Lower lobe of right lung (tissue), 2 donors: ENCODE results near the gene BLOC1S4. TPM values are rescaled to one million over a fixed set of nuclear protein-coding genes. Genes with fewer than 3 reads are reported as not detected.
A peak's percentile ranks its signal among the peaks of the same experiment; 100 is the strongest.

Source experiments
- ATAC-seq, 2 donors: fragments of 200-7000 bp; cut with Tn5 transposase; one replicate each; pipeline ENCODE4 v1.9.1; 2020 to 2022; ENCODE audit warnings: mild to moderate bottlenecking in 2 of 2, moderate library complexity in 2 of 2
- DNase-seq: peaks from one replicate; pipeline ENCODE4 v3.0.0-alpha.2; 2020
- H3K27ac ChIP-seq: fragments of 200-600 bp; one replicate; pipeline ENCODE4 v1.8.0; 2022
- H3K27me3 ChIP-seq: fragments of 200-600 bp; one replicate; pipeline ENCODE4 v1.8.0; 2022; ENCODE audit warnings: low read depth
- H3K36me3 ChIP-seq: fragments of 200-600 bp; one replicate; pipeline ENCODE4 v1.8.0; 2022; ENCODE audit warnings: mild to moderate bottlenecking
- H3K4me1 ChIP-seq: fragments of 200-600 bp; one replicate; pipeline ENCODE4 v1.8.0; 2022
- H3K4me3 ChIP-seq: fragments of 200-600 bp; one replicate; pipeline ENCODE4 v1.8.0; 2022; ENCODE audit warnings: mild to moderate bottlenecking
- H3K9me3 ChIP-seq: fragments of 200-600 bp; one replicate; pipeline ENCODE4 v1.8.0; 2022
- intact Hi-C: fragments of 100-400 bp; cut with DNase I; formaldehyde crosslinking; loops from one replicate; pipeline ENCODE4 v1.11.0; 2022
- total RNA-seq: library from RNA; stranded (reverse); fragmentation: NEBNext Ultra II Directional; extraction: Animal tissue kit (Norgen Biotek cat#: 25700); gene quantifications from one replicate; pipeline ENCODE4 v1.2.1, GENCODE V29; 2021
- TF ChIP-seq, protein P1 (sequence below): fragments of 200-600 bp; IDR thresholded peaks from one replicate; pipeline ENCODE4 v1.8.0; 2022; ENCODE audit warnings: antibody characterized with exemption, mild to moderate bottlenecking
- donor health status: DM: no; HTN: yes; CAD: no; lungs with severe emphysema.

BLOC1S4 gene
- total RNA-seq, 1 donor from 2014 or later: 9.0 TPM

DNA sequence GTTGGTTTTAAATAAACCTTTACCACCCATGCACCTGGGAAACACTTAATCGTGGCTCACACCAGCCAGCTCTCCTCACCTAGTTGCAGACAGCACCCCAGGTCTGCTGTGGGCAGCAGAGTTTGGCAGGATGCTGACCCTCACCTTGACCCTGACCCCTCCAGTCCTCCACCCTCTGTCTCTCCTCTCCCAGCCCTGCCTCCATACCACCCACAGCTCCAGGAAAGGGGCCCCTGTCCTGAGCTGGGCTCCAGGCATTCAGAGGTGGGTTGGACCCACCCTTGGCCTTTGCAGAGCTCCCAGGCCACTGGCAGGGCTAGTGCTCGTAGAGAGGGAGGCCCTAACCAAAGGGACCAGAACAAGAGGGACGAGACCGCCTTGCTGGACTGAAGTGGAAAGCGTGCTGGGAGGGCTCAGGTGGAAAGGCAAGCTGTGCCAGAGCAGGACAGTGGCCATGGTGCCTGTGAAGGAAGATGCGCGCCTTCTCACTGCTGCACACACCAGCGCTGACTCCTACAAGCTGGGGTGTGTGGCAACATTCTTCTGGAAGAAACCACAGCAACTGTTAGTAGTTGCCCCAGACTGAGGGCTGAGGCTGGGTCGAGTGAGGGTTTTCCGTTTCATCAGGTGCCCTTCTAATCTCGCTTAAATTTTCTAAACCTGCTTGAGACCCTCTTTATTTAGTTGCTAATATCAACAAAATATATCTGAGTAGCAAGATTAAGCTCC lies 32.9 kb upstream of the BLOC1S4 start:
- Histone ChIP-seq H3K36me3 (no peaks in the 10 kb centered on the region), H3K9me3 (no peaks in the 10 kb centered on the region), H3K4me3 (no peak overlapping the region), H3K27me3 (no peaks in the 10 kb centered on the region), H3K27ac (no peak overlapping the region), H3K4me1 (peaks cover under 1% of the 10 kb centered on the region)
- TF ChIP-seq, protein P1, sequence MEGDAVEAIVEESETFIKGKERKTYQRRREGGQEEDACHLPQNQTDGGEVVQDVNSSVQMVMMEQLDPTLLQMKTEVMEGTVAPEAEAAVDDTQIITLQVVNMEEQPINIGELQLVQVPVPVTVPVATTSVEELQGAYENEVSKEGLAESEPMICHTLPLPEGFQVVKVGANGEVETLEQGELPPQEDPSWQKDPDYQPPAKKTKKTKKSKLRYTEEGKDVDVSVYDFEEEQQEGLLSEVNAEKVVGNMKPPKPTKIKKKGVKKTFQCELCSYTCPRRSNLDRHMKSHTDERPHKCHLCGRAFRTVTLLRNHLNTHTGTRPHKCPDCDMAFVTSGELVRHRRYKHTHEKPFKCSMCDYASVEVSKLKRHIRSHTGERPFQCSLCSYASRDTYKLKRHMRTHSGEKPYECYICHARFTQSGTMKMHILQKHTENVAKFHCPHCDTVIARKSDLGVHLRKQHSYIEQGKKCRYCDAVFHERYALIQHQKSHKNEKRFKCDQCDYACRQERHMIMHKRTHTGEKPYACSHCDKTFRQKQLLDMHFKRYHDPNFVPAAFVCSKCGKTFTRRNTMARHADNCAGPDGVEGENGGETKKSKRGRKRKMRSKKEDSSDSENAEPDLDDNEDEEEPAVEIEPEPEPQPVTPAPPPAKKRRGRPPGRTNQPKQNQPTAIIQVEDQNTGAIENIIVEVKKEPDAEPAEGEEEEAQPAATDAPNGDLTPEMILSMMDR: no peak
- no peak for DNase-seq
- intact Hi-C loops: no loop called here
- ATAC-seq: no peak

DNA sequence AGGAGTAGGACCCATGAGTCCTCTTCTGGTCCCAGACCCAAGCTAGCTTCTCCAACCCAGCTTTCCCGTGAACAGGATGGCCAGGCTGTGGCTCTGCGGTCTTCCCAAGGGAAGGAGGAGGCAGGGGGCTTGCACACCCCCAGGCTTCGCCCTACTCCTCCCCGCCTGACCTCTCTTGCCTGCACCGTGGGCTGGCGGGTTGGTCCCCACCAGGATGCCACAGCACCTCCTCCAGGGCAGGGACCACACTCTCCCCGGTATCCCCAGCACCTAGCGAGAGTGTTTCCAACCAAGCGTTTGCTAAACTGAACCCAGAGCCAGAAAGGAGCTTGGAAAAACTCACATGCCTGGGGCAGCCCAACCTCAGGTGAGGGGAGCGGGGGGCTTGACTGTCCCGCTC lies 31.3 kb upstream of the BLOC1S4 start:
- Histone ChIP-seq H3K4me3 (no peak overlapping the region), H3K36me3 (no peaks in the 10 kb centered on the region), H3K27ac (no peak overlapping the region), H3K4me1 (peaks cover 17% of the 10 kb centered on the region), H3K27me3 (no peaks in the 10 kb centered on the region), H3K9me3 (no peaks in the 10 kb centered on the region)
- DNase-seq (no peak), ATAC-seq (no peak)
- intact Hi-C loops: no loop called here
- TF ChIP-seq, protein P1: no peak

DNA sequence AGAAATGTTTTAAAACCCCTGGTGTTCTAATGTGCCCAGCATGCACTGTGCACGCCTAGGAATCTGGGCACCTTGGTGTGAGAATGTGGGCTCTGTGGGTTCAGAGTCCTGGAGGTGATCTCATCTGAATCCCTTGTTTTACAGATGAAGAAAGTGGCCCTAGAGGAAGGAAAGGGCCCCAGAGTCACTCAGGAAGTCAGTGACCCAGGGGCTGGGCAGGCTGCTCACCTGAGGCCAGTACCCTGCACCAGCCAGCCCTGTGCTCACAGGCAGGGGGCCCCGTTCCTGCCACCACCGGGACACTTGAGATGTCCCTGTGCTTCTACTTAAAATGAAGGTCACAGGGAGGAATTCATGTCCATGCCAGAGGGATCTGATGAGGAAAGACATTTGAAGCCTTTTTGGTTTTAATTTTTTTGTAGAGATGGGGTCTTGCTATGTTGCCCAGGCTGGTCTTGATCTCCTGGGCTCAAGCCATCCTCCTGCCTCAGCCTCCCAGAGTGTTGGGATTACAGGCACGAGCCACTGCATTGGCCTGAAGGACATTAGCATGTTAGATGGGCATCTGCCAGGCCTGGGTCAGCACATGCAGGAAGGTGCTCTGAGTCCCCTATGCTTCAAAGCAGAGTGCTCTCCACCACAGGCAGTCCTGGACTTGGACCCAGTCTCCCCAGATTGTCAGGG lies 29.7 kb upstream of the BLOC1S4 start:
- H3K4me1 ChIP-seq: peaks cover 27% of the 10 kb centered on the region
- ATAC-seq: no peak
- H3K4me3 ChIP-seq: no peak overlapping the region
- no peaks in the 10 kb centered on the region for H3K9me3 ChIP-seq
- no peak for DNase-seq
- TF ChIP-seq, protein P1: no peak
- no peaks in the 10 kb centered on the region for H3K36me3 ChIP-seq
- H3K27ac ChIP-seq: no peak overlapping the region
- intact Hi-C loops: no loop called here
- H3K27me3 ChIP-seq: no peaks in the 10 kb centered on the region

DNA sequence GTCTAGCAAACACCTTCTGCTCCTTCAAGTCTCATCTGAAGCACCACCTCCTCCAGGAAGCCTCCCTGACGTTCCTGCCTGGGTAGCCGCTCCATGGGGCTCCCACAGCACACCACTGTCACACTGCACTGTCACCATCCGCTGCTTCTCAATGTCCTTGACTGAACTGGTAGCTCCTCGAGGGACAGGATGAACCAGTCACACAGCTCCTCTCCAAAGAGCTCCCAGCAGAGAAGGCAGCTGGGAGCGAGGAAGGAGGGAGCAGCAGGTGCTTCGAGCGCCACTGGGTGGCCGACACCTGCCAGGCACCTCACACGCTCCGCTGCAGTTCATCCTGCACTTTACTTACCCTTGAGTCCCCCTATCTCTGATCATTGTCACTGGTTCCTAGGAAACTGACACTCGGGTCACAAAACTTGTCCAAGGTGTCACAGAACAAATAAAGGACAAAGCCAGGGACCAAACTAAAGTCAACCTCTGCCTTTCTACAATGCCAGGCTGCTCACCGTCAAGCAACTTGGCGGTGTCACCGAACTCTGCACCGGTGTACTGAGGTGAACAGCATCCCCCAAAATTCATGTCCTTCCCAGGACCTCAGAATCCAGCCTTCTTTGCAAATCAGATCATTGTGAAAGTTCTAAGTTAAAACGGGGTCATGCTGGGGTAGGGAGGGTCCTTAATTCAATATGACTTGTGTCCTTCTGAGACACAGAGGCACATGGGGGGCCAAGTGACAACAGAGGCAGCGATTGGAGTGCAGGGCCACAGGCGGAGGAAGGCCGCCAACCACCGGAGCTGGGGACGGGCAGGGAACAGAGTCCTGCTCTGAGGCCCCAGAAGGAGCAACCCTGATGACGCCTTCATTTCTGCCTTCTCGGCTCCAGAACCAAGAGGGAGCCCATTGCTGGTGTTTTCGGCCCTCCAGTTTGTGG lies 27.8 kb upstream of the BLOC1S4 start:
- intact Hi-C loops: no loop called here
- Histone ChIP-seq H3K36me3 (no peaks in the 10 kb centered on the region), H3K27ac (peak overlapping the region; percentile 79), H3K27me3 (no peaks in the 10 kb centered on the region), H3K4me1 (peaks cover 27% of the 10 kb centered on the region), H3K4me3 (no peak overlapping the region), H3K9me3 (no peaks in the 10 kb centered on the region)
- DNase-seq (no peak), ATAC-seq (no peak)
- TF ChIP-seq, protein P1: no peak

DNA sequence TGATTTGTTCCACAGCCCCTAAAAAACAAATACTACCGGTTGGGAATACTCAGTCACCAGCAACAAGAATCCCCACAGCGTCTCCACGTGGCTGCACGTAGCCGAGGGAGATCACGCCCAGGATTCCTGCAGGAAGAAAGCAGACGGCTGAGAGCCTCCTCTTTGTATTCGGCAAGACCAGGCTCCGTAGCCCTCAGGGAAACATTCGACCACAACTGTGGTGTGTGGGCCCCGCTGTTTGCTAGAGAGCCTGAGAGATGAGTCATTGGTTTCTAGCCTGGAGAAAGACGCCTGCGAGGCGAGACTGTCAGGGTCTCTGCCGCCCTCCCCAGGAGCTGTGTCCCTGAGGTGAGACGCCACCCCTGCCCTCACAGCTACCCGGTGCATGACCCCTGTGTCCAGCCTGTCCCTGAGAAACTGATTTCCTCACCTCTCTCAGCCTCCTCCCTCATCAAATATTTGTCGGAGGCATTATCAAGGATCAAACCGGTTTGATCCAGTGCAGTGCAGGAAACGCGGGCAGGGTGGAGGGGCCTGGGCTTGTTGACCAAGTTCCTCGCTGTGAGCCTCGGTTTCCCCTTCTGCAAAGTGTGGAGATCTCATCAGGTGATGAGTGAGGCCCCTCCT lies 27.0 kb upstream of the BLOC1S4 start:
- Histone ChIP-seq H3K4me3 (peak overlapping the region; percentile 36), H3K27ac (peak overlapping the region; percentile 79), H3K27me3 (no peaks in the 10 kb centered on the region), H3K36me3 (no peaks in the 10 kb centered on the region), H3K9me3 (no peaks in the 10 kb centered on the region), H3K4me1 (peaks cover 35% of the 10 kb centered on the region)
- DNase-seq (no peak), ATAC-seq (peak; percentile 59 to 81)
- intact Hi-C loops: no loop called here
- TF ChIP-seq, protein P1: no peak
